8988T (cell line): ENCODE measurements around the gene CLDN25.

Source experiments
- DNase-seq: peaks from one replicate; pipeline ENCODE4 v3.0.0; 2011

The CLDN25 gene

GRCh38 chr11:113814181-113814580, 34.6 kb downstream of the CLDN25 start:
- no peak for DNase-seq

- no peak for DNase-seq
Observed at GRCh38 chr11:113817162-113817561, 37.6 kb downstream of the CLDN25 start.

- DNase-seq = no peak
Observed at GRCh38 chr11:113817626-113818025, 38.0 kb downstream of the CLDN25 start.

- no peak for DNase-seq
Observed at GRCh38 chr11:113818426-113818825, 38.8 kb downstream of the CLDN25 start.

GRCh38 chr11:113827477-113827876, 47.9 kb downstream of the CLDN25 start:
- no peak for DNase-seq

GRCh38 chr11:113828191-113828590, 48.6 kb downstream of the CLDN25 start:
- no peak for DNase-seq

- DNase-seq = no peak
Observed at GRCh38 chr11:113829751-113830150, 50.2 kb downstream of the CLDN25 start.
